NCI-H2171 (cell line): Measurements from ENCODE around the gene ZNF182.
"Not testable (repeated sequence)": the region's sequence is repeated elsewhere in the genome, so short reads cannot be mapped to it uniquely, and the experiment has no call there.

Source experiments
- DNase-seq: peaks from one replicate; lab custom pipeline; 2025; lab: John Stamatoyannopoulos, UW

ZNF182 gene

DNA sequence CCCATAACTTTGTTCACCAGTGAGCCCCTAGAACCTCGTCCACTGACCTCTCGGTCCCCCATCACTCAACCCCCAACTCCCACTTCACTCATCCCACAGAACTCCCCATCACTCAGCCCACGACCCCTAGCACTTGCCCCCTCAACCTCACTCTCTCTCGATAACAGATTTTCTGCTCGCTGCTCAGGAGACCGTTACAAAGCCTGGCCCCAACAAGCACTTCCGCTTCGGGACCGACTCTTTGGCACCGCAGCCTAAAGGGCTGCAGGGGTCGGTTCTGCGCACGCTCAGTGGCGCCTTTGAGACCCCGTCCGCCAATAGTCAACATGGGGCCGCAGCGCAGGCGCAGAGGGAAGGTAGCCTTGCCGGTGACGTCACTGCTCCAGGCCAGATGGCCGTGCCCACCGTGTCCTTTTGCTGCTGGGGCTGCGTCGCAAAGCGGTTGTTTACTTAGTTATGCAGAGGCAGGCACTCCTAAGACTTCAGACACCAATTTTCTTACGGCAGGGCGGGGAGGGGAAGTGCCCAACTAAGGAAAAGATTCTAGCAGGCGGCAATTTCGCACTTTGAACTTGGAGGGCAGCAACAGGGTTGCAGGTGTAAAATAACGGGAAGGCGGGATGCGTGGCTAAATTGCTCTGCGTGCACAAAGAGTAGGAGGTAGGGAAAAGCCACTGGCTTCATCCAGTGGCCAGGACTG, at the start of gene ZNF182:
TSS of gene ZNF182 (minus strand) at position 232 of the 700 bp plus-strand sequence. CDS start 1,380 bp downstream, outside the sequence.
- DNase-seq, result peak; percentile 79

DNA sequence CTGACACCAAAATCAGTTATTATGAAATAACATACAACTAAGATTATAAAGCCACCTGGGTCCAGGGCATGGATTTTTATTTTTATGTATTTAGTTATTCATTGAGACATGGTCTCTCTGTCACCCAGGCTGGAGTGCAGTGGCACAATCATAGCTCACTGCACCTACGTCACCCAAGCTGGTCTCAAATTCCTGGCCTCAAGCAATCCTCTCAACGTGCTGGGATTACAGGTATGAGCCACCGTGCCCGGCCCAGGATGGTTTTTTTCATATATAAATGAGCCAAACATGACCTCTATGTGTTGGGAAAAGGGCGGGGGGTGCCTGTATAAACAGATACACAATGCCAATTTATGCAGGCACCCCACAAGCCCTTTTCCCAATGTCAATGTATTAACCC, 43.1 kb upstream of the ZNF182 start:
- DNase-seq, result no peak

DNA sequence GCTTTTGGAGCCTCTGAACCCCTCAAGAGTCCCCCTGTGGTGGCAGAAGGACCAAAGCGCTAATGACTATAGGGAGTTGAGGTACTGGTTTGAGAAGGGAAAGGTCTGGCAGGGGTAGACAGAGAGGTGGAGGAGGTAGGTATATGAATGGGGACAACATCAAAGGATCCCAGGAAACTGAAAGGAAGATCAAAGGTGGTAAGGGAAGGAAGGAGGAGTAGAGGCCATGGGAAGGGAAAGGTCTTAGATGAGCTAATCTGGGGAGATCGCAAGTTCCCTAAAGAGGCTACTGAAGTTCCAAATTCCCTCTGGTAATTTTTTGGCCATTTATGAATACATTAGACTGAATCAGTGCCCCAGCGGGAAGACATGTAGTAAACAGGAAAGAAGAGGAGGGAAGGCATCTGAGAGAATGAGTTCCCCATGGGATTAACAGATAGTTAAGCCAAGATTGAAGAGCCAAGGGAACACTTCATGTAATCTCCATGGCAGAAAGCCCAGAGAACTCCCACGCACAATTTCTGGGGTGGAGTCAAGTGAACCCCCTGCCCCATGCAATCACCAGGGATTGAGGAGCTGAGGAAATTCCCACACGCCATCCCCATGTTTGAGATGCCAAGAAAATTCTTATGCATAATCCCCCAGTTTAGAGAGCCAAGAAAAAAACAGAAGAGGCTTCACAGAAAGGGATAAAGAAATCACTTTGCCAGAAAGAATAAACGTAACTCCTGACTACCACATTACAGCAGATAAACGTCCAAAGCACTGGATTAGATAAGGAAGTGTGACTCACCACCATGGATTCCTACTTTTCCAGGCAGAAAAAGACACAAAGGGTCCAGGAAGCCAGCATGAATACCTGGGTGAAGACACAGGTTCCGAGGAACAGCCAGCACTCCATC, 41.9 kb upstream of the ZNF182 start:
- no peak for DNase-seq

DNA sequence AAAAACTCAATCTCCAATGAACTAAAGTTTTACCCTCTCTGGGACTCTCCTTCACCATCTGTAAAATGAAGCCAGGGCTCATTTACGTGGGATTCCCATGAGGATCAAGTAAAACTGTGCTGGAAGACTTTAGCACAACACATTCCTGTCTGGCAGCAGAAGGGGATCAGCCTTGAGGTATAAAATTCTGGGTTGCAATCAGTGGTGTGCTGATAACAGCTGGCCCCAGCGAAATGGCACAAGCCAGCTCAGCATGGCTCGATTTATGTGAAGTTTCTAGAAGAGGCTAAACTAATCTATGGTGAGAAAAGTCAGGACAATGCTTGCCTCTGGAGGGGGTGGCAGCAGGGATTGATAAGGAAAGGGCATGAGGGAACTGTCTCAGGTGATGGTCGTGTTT, 39.3 kb upstream of the ZNF182 start:
- no peak for DNase-seq

DNA sequence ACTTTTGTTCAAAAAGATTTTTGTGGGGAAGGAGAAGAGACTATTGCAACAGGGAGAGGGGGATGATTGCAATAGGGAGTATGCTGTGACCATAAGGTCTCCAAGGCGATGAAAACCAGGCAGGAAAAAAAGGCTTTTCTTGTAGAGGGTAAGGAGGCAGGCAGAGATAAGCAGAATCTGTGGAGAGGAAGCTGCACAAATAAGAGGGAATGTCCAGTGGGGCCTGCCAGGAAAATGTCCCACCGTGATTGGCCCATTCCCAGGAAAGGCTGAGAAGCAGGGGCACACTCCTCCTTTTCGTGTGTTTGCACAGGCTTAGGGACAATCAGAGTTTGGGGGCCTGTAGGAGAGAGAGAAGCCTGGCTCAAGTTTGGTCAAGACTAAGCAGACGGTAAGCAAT, 32.1 kb upstream of the ZNF182 start:
- no peak for DNase-seq

DNA sequence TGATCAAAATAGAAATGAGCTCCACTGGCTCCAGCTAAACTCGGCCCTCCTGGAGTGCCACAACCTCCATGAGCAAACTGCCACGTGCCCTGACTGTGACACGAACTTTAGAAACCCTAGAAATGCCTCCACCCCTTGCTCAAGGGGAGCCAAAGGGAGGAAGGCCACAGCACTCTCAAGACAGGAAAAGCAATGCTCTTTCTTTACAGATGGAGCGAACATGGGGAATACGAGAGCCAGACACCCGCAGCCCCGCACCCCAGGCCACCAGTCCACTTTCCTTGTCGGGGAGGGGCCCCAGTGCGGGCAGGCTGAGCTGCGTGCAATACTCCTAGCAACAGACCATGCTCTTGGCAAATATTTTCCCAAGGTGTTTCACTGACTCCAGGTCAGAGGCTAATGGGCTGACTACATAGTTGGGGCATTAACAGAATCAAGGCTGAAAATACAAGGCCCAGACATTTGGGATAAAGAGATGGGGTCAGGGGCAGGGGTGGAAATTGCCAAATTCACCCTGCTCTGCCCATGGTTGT, 26.9 kb upstream of the ZNF182 start:
- not testable (repeated sequence) for DNase-seq

DNA sequence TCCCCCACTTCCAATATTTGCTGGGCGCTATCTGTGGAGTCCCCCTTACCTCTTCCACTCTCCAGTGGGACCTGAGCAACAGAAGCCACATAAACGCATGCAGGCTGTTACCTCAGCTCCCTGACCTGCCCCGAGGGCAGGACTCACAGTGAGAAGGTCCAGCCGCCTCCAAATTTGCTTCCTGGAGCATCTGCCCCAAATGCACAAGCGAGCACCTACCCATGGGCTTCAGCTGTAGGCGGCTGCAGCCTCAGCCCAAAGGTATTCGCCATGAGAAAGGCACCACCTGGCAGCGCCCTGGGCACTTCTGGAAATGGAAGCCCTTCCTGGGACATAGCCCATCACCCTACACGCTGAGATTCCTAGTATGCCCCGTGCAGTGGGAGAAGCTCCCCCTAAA, 26.4 kb upstream of the ZNF182 start:
- no peak for DNase-seq

DNA sequence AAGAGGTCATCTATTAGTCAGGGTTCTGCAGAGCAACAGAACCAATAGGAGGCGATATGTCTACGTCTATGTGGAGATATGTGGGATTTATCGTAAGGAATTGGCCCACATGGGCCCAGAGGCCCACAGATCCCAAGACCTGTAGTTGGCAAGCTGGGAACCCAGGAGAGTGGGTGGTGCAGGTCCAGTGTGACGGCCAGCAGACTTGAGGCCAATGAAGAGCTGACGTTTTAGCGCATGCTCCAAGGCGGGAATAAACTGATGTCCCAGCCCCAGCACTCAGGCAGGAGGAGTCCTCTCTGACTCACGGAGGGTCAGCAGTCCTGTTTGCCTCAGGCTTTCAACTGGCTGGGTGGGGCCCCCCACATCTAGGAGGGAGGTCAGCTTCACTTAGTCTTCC, 24.3 kb upstream of the ZNF182 start:
- DNase-seq, result no peak

DNA sequence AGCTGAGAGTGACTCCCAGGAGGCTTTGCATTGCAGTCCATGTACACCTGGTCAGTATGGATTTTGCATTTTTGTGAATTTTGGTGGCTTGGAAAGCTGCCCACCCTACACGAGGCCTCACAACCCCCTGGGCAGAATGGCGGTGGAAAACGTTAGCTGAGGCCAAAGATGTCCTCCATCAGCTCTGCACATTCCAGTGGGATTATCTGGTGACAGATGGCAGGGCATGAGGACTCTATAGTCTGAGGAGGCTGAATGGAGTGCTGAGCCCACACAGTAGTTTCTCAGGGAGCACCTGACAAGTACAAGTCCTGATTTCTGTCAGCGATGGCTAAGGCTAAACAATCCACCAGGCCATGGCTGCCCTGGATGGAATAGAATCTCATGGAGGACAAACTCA, 23.8 kb upstream of the ZNF182 start:
- not testable (repeated sequence) for DNase-seq

DNA sequence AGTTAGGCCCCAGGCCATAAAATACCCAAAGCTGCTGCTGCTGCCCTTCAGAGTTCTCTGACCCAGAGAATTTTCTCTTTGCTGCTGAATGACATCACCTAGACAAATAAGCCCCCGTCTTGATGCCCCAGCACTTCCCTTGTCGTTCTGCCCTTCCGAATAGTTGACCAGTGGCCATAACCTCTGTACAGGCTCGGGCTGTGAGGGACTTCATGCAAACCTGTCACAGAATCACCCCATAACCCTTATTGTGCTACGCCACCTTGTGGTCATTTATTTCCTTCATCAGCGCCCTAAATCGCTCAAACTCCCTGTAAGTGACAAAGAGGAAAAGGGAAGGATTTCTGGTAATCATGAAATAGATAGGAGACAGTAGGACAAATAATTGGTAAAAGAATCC, 21.8 kb upstream of the ZNF182 start:
- peak; percentile 14 for DNase-seq

DNA sequence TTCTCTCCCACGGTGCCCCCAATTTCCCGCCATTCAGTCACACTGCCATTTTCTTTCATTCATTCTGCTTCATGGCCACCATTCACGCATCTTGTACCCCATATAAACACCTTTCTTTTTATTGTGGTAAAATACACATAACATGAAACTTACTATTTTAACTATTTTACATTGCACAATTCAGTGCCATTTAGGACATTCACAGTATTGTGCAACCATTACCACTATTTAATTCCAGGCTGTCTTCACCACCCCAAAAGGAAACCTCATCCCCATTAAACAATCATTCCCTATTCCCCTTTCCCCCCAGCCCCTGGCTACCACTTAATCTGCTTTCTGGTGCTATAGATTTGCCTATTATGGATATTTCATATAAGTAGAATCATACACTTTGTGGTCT, 18.9 kb upstream of the ZNF182 start:
- DNase-seq, result no peak

DNA sequence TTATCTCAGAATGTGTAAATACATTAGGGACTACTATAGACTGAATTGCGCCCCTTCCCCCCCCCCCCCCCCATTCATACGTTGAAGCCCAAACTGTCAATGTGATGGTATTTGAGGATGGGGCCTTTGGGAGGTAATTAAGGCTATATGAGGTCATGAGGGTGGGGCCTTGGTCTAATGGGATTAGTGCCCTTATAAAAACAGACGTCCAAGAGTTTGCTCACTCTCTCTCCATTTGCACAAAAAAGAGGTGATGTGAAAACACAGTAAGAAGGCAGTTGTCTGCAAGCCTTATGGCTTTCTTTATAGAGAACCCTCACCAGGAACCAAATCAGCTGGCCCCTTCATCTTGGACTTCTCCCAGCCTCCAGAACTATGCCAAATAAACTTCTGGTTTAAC, 18.3 kb upstream of the ZNF182 start:
- no peak for DNase-seq

DNA sequence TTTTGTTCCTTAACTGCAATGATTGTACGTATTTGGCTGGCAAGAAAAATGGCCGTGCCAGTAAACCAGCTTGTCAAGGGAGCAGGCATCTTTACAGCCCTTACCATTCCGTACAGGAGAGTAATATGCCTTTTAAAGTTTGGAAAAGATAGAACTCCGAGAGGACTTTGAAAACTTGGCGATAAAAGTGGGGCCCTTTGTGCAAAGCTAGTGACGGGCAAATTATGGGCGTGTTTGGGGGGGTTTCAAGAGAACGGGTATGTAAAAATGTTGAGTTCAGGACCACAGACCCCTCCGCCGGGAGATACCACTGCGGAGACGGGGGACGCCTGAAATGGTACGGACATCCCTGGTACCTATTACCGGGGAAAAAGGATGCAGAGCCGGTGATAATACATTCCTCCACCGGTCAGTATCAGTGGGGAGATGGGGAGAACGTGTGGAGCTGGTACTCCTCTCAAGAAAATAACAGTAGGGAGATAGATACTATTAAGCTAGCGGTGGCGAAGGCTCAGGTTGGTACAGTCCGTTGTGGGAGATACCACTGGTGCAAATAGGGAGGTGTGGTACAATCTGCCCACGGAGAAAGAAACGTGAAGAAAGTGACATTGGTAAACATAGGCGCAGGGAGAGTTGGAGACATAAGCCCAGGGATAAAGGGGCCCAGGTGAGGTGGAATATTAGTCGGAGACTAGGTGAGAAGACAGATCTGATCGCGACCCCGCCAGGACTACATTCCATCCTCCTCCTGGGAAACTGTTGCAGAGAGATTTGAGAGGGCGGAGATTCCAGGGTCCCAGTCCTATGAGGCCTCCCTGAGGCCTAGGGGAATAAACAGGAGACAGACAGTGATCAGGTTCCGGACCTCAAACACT, 17.5 kb upstream of the ZNF182 start:
- DNase-seq, result peak; percentile 52

DNA sequence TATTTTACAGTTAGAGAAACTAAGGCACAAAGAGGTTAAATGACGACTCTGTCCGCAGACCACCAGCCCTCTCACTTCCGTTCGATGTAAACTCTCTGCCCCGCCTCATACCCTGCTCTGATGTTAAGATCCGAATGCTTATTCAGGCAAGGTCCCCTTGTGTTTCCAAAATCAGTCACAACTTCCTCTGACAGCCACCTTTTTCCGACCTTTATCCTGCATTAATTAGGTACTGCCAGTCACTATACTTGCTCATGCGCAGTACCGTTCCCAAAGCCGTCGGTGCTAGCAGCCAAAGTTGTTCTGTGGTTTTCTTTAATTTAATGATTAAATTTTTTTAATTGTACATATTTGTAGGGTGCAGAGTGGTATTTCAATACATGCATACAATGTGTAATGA, 16.7 kb upstream of the ZNF182 start:
- not testable (repeated sequence) for DNase-seq

DNA sequence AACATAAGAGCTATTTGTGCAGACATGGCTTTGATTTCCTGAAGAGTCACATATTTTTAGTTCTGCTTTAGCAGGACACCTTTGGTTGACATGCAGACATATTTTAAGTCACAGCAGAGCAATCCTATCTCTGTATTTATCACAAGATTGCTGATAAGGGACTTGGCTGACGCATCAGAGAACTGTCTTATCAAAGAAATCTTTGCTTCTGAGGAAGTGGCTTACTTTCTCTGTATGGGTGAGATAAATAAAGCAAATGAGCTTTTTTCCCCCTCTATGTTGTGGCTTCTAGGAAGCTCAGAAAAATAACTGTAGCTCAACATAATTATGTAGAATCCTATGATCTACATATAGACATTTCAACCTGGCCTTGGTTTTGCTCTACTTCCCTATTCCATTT, 16.1 kb upstream of the ZNF182 start:
- not testable (repeated sequence) for DNase-seq

DNA sequence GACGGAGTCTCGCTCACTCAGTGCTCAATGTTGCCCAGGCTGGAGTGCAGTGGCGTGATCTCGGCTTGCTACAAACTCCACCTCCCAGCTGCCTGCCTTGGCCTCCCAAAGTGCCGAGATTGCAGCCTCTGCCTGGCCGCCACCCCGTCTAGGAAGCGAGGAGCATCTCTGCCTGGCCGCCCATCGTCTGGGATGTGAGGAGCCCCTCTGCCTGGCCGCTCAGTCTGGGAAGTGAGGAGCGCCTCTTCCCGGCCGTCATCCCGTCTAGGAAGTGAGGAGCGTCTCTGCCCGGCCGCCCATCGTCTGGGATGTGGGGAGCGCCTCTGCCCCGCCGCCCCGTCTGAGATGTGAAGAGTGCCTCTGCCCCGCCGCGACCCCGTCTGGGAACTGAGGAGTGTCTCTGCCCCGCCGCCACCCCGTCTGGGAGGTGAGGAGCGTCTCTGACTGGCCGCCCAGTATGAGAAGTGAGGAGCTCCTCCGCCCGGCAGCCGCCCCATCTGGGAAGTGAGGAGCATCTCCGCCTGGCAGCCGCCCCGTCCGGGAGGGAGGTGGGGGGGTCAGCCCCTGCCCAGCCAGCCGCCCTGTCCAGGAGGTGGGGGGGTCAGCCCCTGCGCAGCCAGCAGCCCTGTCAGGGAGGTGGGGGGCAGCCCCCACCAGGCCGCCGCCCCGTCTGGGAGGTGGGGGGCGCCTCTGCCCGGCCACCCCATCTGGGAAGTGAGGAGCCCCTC, 13.0 kb upstream of the ZNF182 start:
- DNase-seq, result not testable (repeated sequence)

DNA sequence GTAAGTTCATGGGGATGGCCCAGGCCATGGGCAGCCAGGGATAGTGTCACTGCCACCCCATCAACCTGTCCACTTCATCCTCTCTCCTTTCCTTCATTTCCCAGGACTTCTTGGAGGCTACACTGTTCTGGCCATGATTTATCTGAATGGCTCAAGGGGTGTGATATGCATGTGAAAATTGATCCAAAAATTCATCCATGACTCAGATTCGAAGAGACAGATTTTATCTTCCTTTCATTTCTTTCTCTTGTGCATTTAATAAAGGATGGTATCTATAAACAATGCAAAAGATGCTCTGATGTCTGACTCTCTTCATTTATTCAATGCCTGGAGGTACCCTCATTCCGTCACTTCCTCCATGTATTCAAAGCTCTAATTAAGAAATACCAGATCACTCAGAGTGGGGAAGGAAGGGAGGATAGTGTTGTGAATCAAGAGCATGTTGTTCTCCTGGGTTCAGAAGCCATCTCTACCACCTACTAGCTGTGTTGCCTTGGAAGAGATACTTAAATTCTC, 5.7 kb upstream of the ZNF182 start:
- DNase-seq, result not testable (repeated sequence)

DNA sequence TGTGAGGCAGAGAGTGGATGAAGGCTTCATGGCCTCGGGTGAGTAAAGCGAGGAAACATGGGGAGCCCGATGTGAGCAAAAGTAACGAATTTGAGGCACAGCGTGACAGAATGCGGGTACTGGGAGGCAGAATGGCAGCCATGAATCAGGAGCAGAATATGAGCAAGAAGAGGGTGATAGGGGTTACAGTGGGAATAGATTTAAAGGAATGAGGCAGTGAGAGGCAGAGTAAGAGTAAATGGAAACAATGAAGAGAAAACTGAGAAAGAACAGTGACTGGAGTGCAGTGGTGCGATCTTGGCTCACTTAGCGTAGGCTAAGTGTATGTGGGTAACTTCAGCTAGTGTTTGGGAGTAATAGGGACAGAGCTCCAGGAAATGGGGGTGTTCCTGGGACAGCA, 2.9 kb upstream of the ZNF182 start, which contains the start of gene SPACA5:
TSS of gene SPACA5 (plus strand) at position 301 of the 400 bp plus-strand sequence. CDS start 815 bp downstream, outside the sequence.
- not testable (repeated sequence) for DNase-seq

DNA sequence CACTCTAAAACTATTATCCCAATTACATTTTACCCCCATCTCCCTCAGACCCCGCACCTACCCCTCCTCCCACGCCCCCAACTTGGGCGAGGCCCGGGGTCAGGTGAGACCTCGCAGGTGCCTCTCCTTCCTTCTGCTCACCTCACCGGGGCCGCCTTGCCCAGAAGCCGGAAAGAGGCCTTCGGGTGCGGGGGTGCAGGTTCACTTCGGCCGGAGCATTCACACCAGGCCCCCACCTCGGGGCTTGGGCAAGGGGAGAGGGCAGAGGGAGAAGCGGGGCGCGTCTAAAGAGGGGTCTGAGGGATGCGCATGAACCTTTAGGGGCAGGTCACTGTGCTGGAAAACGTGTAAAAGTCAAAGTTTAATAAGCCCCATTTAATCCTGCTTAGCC, 427 bp downstream of the ZNF182 start:
- DNase-seq, result no peak

DNA sequence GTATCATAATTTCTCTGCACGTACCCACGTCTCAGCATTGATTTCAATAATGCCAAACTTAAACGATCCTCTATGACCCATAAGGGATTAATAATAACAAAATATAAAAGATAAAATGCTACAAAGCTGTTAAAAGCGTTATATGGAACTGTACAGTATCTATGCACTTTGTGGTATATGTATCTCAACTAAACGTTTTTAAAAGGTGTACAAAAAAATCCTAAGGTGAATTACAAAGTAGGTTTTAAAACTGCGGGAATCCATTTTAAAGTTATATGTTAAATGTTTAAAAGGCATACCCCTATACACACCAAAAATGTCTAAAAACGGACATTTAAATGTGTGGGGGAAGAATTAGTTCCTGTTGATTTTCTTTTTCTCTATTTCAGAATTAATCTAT, 860 bp downstream of the ZNF182 start:
- no peak for DNase-seq

DNA sequence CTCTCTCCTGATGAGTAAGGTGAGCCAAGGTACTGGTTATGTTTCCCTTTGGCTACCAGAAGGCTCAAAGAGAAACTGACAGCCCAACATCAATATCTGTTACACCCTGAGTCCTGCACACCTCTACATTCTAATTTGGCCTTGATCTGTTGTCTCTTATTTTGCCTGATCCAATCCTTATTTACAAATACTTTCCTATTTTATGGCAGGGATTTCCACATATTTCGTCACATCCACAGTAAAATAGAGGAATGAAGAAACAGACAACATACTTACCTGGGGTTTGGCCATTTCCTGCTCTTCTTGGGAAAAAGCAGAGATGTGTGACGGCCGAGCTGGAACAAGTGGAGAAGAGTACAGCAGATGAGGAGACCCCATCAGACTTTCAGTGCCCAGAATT, 1.5 kb downstream of the ZNF182 start:
- DNase-seq, result no peak
